H1 (cell line): ENCODE results near the gene PTPRG. TPM values are rescaled to one million over a fixed set of nuclear protein-coding genes. Genes with fewer than 3 reads are reported as not detected.

Experiments
- JUN ChIP-seq: IDR thresholded peaks from 2 replicates; pipeline ENCODE4 v1.6.1; 2011; ENCODE audit warnings: low read depth, mild to moderate bottlenecking, improper control_type of control experiment, low read length
- KDM4A ChIP-seq: IDR thresholded peaks from one replicate; pipeline ENCODE4 v1.7.1; 2012; ENCODE audit warnings: low read depth, mild to moderate bottlenecking, moderate library complexity, low read length, inconsistent platforms; ENCODE audit not compliant: severe bottlenecking
- POLR2A ChIP-seq, 2 experiments: IDR thresholded peaks; 1 replicate in 1 of 2; 2 replicates in 1 of 2; pipeline ENCODE4 v1.6.1; 2011; ENCODE audit warnings: low read depth in 2 of 2, low read length in 2 of 2, mild to moderate bottlenecking in 2 of 2; ENCODE audit errors: control extremely low read depth in 1 of 2
- TEAD4 ChIP-seq: IDR thresholded peaks from 2 replicates; pipeline ENCODE4 v1.6.1; 2012; ENCODE audit warnings: low read depth, low read length, inconsistent platforms, mixed read lengths
- polyA plus RNA-seq, 7 experiments: library from polyadenylated mRNA; depleted of rRNA in 3 of 7; stranded (reverse) in 5 of 7; unstranded in 2 of 7; fragments of >200 nt in 5 of 7; fragments of 200-250 nt in 2 of 7; gene quantifications; 1 replicate in 5 of 7; 2 replicates in 1 of 7; 4 replicates in 1 of 7; pipeline versions ENCODE4 v1.2.1 to v1.2.3, GENCODE V29; 2011 to 2013; ENCODE audit warnings: missing spikeins in 2 of 7, mixed read lengths in 2 of 7
- total RNA-seq: library from RNA; stranded (reverse); fragmentation: NEBNext Ultra II Directional; extraction: Animal tissue kit (Norgen Biotek cat#: 25700); gene quantifications from 2 replicates; pipeline ENCODE4 v1.2.1, GENCODE V29; 2021
- TF ChIP-seq, protein P1 (sequence below): IDR thresholded peaks from 2 replicates; pipeline ENCODE4 v1.6.1; 2011; ENCODE audit warnings: low read length, improper control_type of control experiment
- TF ChIP-seq, protein P2 (sequence below): IDR thresholded peaks from 2 replicates; pipeline ENCODE4 v1.6.1; 2012; ENCODE audit warnings: low read length, inconsistent platforms

Gene PTPRG
- total and polyA plus RNA-seq, 2 of the 8 experiments (the other 6 are each of a cell fraction or from before 2014, with no cell fraction given), result 23.3 to 96.2 TPM

DNA sequence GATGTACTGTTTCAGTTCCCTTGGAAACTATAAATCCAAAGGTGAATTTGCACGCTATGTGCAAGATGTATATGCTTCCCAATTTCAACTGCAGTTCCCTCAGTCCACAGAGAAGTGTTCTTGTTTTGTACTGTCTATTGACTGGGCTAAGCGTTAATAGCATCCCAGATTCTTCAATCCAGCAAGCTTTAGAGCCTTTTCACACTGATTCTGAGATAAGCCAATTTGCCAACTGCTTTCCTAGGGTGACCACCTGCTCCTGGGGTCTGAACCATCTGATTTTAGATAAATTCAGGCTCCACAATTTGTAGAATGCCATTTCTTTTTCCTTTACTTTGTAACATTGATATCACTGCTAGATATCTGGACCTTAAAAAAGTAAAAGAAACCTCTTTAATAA is 340.1 kb downstream of the PTPRG start (continued):
- TF ChIP-seq, protein P1, sequence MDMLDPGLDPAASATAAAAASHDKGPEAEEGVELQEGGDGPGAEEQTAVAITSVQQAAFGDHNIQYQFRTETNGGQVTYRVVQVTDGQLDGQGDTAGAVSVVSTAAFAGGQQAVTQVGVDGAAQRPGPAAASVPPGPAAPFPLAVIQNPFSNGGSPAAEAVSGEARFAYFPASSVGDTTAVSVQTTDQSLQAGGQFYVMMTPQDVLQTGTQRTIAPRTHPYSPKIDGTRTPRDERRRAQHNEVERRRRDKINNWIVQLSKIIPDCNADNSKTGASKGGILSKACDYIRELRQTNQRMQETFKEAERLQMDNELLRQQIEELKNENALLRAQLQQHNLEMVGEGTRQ, result no peak
- TF ChIP-seq POLR2A (IDR thresholded peaks at IDR 0.05; ENCODE audit: control extremely low read depth in 1 of 2, low read depth in 2 of 2, low read length in 2 of 2) (no peak), KDM4A (no peak), TEAD4 (no peak), JUN (no peak)
- TF ChIP-seq, protein P2, sequence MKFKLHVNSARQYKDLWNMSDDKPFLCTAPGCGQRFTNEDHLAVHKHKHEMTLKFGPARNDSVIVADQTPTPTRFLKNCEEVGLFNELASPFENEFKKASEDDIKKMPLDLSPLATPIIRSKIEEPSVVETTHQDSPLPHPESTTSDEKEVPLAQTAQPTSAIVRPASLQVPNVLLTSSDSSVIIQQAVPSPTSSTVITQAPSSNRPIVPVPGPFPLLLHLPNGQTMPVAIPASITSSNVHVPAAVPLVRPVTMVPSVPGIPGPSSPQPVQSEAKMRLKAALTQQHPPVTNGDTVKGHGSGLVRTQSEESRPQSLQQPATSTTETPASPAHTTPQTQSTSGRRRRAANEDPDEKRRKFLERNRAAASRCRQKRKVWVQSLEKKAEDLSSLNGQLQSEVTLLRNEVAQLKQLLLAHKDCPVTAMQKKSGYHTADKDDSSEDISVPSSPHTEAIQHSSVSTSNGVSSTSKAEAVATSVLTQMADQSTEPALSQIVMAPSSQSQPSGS, result no peak
